Endothelial cell of umbilical vein (primary cell): Measurements from ENCODE around the gene SEC31A. TPM values are rescaled to one million over a fixed set of nuclear protein-coding genes. Genes with fewer than 3 reads are reported as not detected.

Source experiments
- BruUV-seq: library from RNA; stranded (reverse); fragments of 400-500 nt; replicated peaks from 2 replicates; lab custom pipeline; 2021; lab: Mats Ljungman, UMichigan
- CTCF ChIA-PET: fragments of 300-600, 350-600 bp; sonication (Branson Sonifier 250); formaldehyde crosslinking; loops from one replicate; lab custom pipeline; 2021; ENCODE audit warnings: antibody characterized with exemption, inconsistent platforms; lab: Charles Lee
- POLR2A ChIA-PET: fragments of 300-600, 350-600 bp; sonication (Branson Sonifier 250); formaldehyde crosslinking; loops from one replicate; lab custom pipeline; 2021; ENCODE audit warnings: antibody characterized with exemption, inconsistent platforms; lab: Charles Lee
- DNase-seq: peaks from one replicate; pipeline ENCODE4 v3.0.0-alpha.2; 2011; ENCODE audit warnings: low read depth, low spot score
- FAIRE-seq: peaks from 2 replicates; lab custom pipeline; 2011; peaks lifted over from hg19 to GRCh38; lab: Jason Lieb, UNC
- H2AFZ ChIP-seq: 2 replicates; pipeline ENCODE4 v1.6.0; 2012; ENCODE audit warnings: low read depth, low read length, control low read depth, inconsistent platforms
- H3K27ac ChIP-seq: 2 replicates; pipeline ENCODE4 v1.5.1; 2011; ENCODE audit warnings: low read depth, mild to moderate bottlenecking, control low read depth, low read length, moderate library complexity; ENCODE audit not compliant: insufficient read depth
- H3K27me3 ChIP-seq, 2 experiments: 2 replicates each; pipeline versions ENCODE4 v1.6.0 to v1.6.1; 2011; ENCODE audit warnings: low read length in 2 of 2, mixed read lengths in 1 of 2; ENCODE audit not compliant: control insufficient read depth in 2 of 2, insufficient read depth in 2 of 2
- H3K36me3 ChIP-seq, 2 experiments: 2 replicates in 1 of 2; 3 replicates in 1 of 2; pipeline ENCODE4 v1.5.1; 2011; ENCODE audit warnings: low read length in 2 of 2, mild to moderate bottlenecking in 1 of 2, moderate library complexity in 1 of 2; ENCODE audit not compliant: control insufficient read depth in 2 of 2, insufficient read depth in 2 of 2; ENCODE audit errors: extremely low read depth in 1 of 2
- H3K4me1 ChIP-seq: 3 replicates; pipeline ENCODE4 v1.5.1; 2011; ENCODE audit warnings: mild to moderate bottlenecking, low read length; ENCODE audit not compliant: control insufficient read depth, insufficient read depth; ENCODE audit errors: extremely low read depth
- H3K4me2 ChIP-seq: 2 replicates; pipeline ENCODE4 v1.6.1; 2011; ENCODE audit warnings: low read length, control low read depth, mixed read lengths; ENCODE audit not compliant: insufficient read depth
- H3K4me3 ChIP-seq, 3 experiments: fragments of 200-600 bp in 1 of 3; sonication (generic), shearing (Covaris generic) in 1 of 3; replicated peaks in 1 of 3; 2 replicates each; pipeline ENCODE4 v1.5.1; 2011 to 2016; ENCODE audit warnings: control low read depth in 3 of 3, low read length in 3 of 3, mild to moderate bottlenecking in 2 of 3, inconsistent platforms in 1 of 3, low read depth in 1 of 3, moderate library complexity in 1 of 3; ENCODE audit not compliant: insufficient read depth in 1 of 3
- H3K79me2 ChIP-seq: 2 replicates; pipeline ENCODE4 v1.6.0; 2012; ENCODE audit warnings: low read length, inconsistent platforms; ENCODE audit not compliant: control insufficient read depth, insufficient read depth
- H3K9ac ChIP-seq: replicated peaks from 2 replicates; pipeline ENCODE3; 2011; ENCODE audit warnings: low read length, control low read depth; ENCODE audit not compliant: insufficient read depth; ENCODE audit errors: extremely low read depth
- H3K9me1 ChIP-seq: replicated peaks from 3 replicates; pipeline ENCODE4 v1.6.0; 2011; ENCODE audit warnings: mild to moderate bottlenecking, low read length; ENCODE audit not compliant: control insufficient read depth, insufficient read depth; ENCODE audit errors: extremely low read depth
- H3K9me3 ChIP-seq: replicated peaks from 2 replicates; pipeline ENCODE4 v1.5.1; 2012; ENCODE audit warnings: low read length, inconsistent platforms; ENCODE audit not compliant: control insufficient read depth, insufficient read depth
- H4K20me1 ChIP-seq: replicated peaks from 2 replicates; pipeline ENCODE3; 2011; ENCODE audit warnings: mild to moderate bottlenecking, low read length; ENCODE audit not compliant: control insufficient read depth, insufficient read depth; ENCODE audit errors: extremely low read depth
- EZH2 ChIP-seq: IDR thresholded peaks from 2 replicates; pipeline ENCODE4 v1.6.1; 2012; ENCODE audit warnings: borderline replicate concordance, low read depth, mild to moderate bottlenecking, moderate library complexity, low read length, inconsistent platforms; ENCODE audit not compliant: severe bottlenecking
- FOS ChIP-seq: IDR thresholded peaks from 2 replicates; pipeline ENCODE4 v1.6.1; 2011; ENCODE audit warnings: mild to moderate bottlenecking, low read length, moderate library complexity, borderline replicate concordance; ENCODE audit not compliant: insufficient read depth
- MYC ChIP-seq: IDR thresholded peaks from one replicate; pipeline ENCODE4 v1.6.1; 2011; ENCODE audit warnings: mild to moderate bottlenecking, low read depth, low read length
- POLR2AphosphoS5 ChIP-seq: IDR thresholded peaks from 2 replicates; pipeline ENCODE4 v1.6.1; 2012; ENCODE audit warnings: low read depth, mild to moderate bottlenecking, control low read depth, low read length, moderate library complexity; ENCODE audit not compliant: insufficient read depth
- dilution Hi-C: fragments of 300-500 bp; cut with MboI; formaldehyde crosslinking; loops from one replicate; pipeline ENCODE4 v1.15.0; 2019; ENCODE audit warnings: low sequenced_read_pairs; ENCODE audit not compliant: extremely low pct_ligation_motif_present
- intact Hi-C: fragments of 100-400 bp; cut with micrococcal nuclease; formaldehyde crosslinking; loops from one replicate; pipeline ENCODE4 v1.10.0; 2022
- polyA plus RNA-seq, 4 experiments: library from polyadenylated mRNA; depleted of rRNA in 3 of 4; stranded (reverse) in 3 of 4; unstranded in 1 of 4; fragments of >200 nt; gene quantifications; 2 replicates each; pipeline versions ENCODE4 v1.2.1 to v1.2.3, GENCODE V29; 2011 to 2012; ENCODE audit warnings: missing spikeins in 1 of 4
- total RNA-seq: library from RNA; stranded (reverse); gene quantifications from 2 replicates; pipeline ENCODE4 v1.2.3, GENCODE V29; 2021
- TF ChIP-seq, protein P1 (sequence below), 2 donors: IDR thresholded peaks; 1 replicate in 1 of 2; 2 replicates in 1 of 2; pipeline ENCODE4 v1.5.1; 2011; ENCODE audit warnings: low read length in 2 of 2, mild to moderate bottlenecking in 2 of 2, moderate library complexity in 2 of 2, control low read depth in 1 of 2, inconsistent platforms in 1 of 2, low read depth in 1 of 2; ENCODE audit not compliant: insufficient read depth in 1 of 2; ENCODE audit errors: extremely low read depth in 1 of 2
- TF ChIP-seq, protein P2 (sequence below): IDR thresholded peaks from 2 replicates; pipeline ENCODE4 v1.6.1; 2011; ENCODE audit not compliant: insufficient read depth, insufficient read length

SEC31A gene
- total and polyA plus RNA-seq, 2 donors (not counting 3 experiments of a cell fraction or from before 2014, with no cell fraction given): 226 to 301 TPM

DNA sequence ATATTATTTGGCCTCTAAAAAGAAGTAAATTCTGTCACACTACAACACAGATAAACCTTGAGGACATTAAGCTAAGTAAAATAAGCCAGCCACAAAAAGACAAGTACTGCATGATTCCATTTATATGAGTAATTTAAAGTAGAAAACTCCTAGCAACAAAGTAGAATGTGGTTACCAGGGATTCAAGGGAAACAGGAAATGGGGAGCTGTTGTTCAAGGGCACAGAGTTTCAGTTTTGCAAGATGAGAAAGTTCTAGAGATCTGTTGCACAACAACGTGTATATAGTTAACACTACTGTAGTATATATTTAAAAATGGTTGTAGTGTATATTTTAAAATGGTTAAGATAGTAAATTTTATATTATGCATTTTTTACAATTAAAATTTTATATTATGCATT lies 25.4 kb downstream of the SEC31A start:
- H3K9me3 ChIP-seq: no peaks in the 10 kb centered on the region
- H3K9ac ChIP-seq: peak overlapping the region; percentile 19
- dilution Hi-C loops (no loop called here), intact Hi-C loops (no loop called here)
- H3K36me3 ChIP-seq: peaks cover 20 to 40% of the 10 kb centered on the region in 2 experiments
- no peaks in the 10 kb centered on the region for H3K27me3 ChIP-seq
- peaks cover 29% of the 10 kb centered on the region for H3K79me2 ChIP-seq
- no peak overlapping the region for H2AFZ ChIP-seq
- ChIA-PET CTCF (interaction anchor here (0.7 to 1.7 kb wide), 9 partner anchors 10 to 417 kb away, joined by 3 to 11 read pairs (median 4); partner anchors contain the start of gene COPS4), POLR2A (no interaction called here)
- peak overlapping the region; percentile 51 for H3K27ac ChIP-seq
- peaks cover 7% of the 10 kb centered on the region for H4K20me1 ChIP-seq
- peak; percentile 90 for DNase-seq
- peak overlapping the region; percentile 47 for H3K4me2 ChIP-seq
- no peak for TF ChIP-seq MYC
- TF ChIP-seq, protein P1, sequence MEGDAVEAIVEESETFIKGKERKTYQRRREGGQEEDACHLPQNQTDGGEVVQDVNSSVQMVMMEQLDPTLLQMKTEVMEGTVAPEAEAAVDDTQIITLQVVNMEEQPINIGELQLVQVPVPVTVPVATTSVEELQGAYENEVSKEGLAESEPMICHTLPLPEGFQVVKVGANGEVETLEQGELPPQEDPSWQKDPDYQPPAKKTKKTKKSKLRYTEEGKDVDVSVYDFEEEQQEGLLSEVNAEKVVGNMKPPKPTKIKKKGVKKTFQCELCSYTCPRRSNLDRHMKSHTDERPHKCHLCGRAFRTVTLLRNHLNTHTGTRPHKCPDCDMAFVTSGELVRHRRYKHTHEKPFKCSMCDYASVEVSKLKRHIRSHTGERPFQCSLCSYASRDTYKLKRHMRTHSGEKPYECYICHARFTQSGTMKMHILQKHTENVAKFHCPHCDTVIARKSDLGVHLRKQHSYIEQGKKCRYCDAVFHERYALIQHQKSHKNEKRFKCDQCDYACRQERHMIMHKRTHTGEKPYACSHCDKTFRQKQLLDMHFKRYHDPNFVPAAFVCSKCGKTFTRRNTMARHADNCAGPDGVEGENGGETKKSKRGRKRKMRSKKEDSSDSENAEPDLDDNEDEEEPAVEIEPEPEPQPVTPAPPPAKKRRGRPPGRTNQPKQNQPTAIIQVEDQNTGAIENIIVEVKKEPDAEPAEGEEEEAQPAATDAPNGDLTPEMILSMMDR (IDR thresholded peaks at IDR 0.05; ENCODE audit: extremely low read depth in 1 of 2, insufficient read depth in 1 of 2, low read depth in 1 of 2, low read length in 2 of 2): no peak
- no peak for TF ChIP-seq POLR2AphosphoS5
- TF ChIP-seq FOS: peak; percentile 11
- no peak for TF ChIP-seq EZH2
- TF ChIP-seq, protein P2, sequence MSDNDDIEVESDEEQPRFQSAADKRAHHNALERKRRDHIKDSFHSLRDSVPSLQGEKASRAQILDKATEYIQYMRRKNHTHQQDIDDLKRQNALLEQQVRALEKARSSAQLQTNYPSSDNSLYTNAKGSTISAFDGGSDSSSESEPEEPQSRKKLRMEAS: no peak
- H3K9me1 ChIP-seq: no peaks in the 10 kb centered on the region
- no peak for FAIRE-seq
- peaks cover 20% of the 10 kb centered on the region for H3K4me1 ChIP-seq
- no TSS peak for BruUV-seq
- H3K4me3 ChIP-seq: no peak overlapping the region
